ENCODE measurements around the gene ARG2. TPM values are rescaled to one million over a fixed set of nuclear protein-coding genes. Genes with fewer than 3 reads are reported as not detected.

The ARG2 gene
- total and polyA plus RNA-seq, 10 of the 15 experiments (the other 5 are each of a cell fraction or from before 2014, with no cell fraction given) = 0.48 to 7.8 (median 1.1) TPM

GRCh38 chr14:67636361-67636919, 16.7 kb downstream of the ARG2 start:
- no peak overlapping the region for H3K4me3 ChIP-seq
- WGBS (ENCODE audit: insufficient coverage, insufficient replicate concordance, low lambda C conversion rate, missing lambda C conversion rate) = 33% methylated on average over 3 of the region's 3 CpGs
- no peak overlapping the region; the same call in 1 of the 2 replicates for H2AFZ ChIP-seq (ENCODE audit: control insufficient read depth, low read depth, low read length)
- in situ Hi-C loops (cut with MboI) = no loop called here
- DNase-seq (ENCODE audit: low read depth, low spot score) (peak; percentile 39), ATAC-seq (peak; percentile 59), FAIRE-seq (no peak)
- no peaks in the 10 kb centered on the region for H3K9me3 ChIP-seq (replicated peaks; ENCODE audit: control insufficient read depth, insufficient read depth, low read length)
- RAD21 ChIA-PET (ENCODE audit: unreplicated experiment) = interaction anchor here (0.9 to 3.0 kb wide), 5 partner anchors 16 to 68 kb away, joined by 3 to 17 read pairs (median 4); no protein-coding TSS in a partner anchor
- no peaks in the 10 kb centered on the region for H3K79me2 ChIP-seq (ENCODE audit: control insufficient read depth, insufficient read depth, low read length)
- no peak overlapping the region for H3K9ac ChIP-seq (ENCODE audit: control insufficient read depth, insufficient read depth, low read length)
- H3K4me1 ChIP-seq (ENCODE audit: control insufficient read depth, insufficient read depth, low read length) = no peaks in the 10 kb centered on the region
- no peak overlapping the region for H3K27ac ChIP-seq (ENCODE audit: control insufficient read depth, insufficient read depth)
- no peaks in the 10 kb centered on the region for H3K27me3 ChIP-seq (replicated peaks in 1 of 2; ENCODE audit: control insufficient read depth in 2 of 2, insufficient read depth in 2 of 2, low read length in 1 of 2)
- H4K20me1 ChIP-seq (ENCODE audit: control insufficient read depth, insufficient read depth) = no peaks in the 10 kb centered on the region
- CTCF ChIA-PET = interaction anchor here (0.7 to 3.0 kb wide), 5 partner anchors 16 to 68 kb away, joined by 3 to 13 read pairs (median 3); no protein-coding TSS in a partner anchor
- TF ChIP-seq NR2C1 (IDR thresholded peaks at IDR 0.05) (peak; percentile 8; the same call in 1 of the 2 replicates), STAT3 (IDR thresholded peaks at IDR 0.05; ENCODE audit: low read depth, low read length) (no peak), ATF7 (IDR thresholded peaks at IDR 0.05; ENCODE audit: low read depth) (peak; percentile 47; the same call in 1 of the 2 replicates), REST (IDR thresholded peaks at IDR 0.05; ENCODE audit: low read depth, low read length) (no peak), MEF2B (IDR thresholded peaks at IDR 0.05; ENCODE audit: partially characterized antibody, poor library complexity, severe bottlenecking) (peak; percentile 46), IKZF2 (IDR thresholded peaks at IDR 0.05) (peak in 1 of 2 experiments; percentile 46; a peak in 1 of 4 replicates), LARP7 (IDR thresholded peaks at IDR 0.05) (no peak), MTA2 (IDR thresholded peaks at IDR 0.05; ENCODE audit: low read depth) (0 out of 2 replicates have a peak, but pooled peaks have one; percentile 15), NBN (IDR thresholded peaks at IDR 0.05) (peak; percentile 43; the same call in 1 of the 2 replicates), MYB (IDR thresholded peaks at IDR 0.05; ENCODE audit: borderline replicate concordance, low read depth, low read length) (no peak)
- H3K36me3 ChIP-seq (ENCODE audit: control insufficient read depth in 2 of 2, insufficient read depth in 2 of 2, low read length in 1 of 2) = no peaks in the 10 kb centered on the region
- H3K4me2 ChIP-seq (ENCODE audit: control insufficient read depth, insufficient read depth) = 0 out of 2 replicates have a peak overlapping the region, but pooled peaks have one; percentile 1
- SMC1A ChIA-PET (ENCODE audit: uncharacterized antibody, unreplicated experiment) = interaction anchor here (0.6 to 1.4 kb wide), 3 partner anchors 8 to 170 kb away, joined by 3 to 4 read pairs (median 3); no protein-coding TSS in a partner anchor
- no TSS peak for BruUV-seq (replicated peaks)
- intact Hi-C loops (cut with micrococcal nuclease; ENCODE audit: unreplicated experiment) = no loop called here
- POLR2A ChIA-PET = interaction anchor here (0.5 to 1.1 kb wide), 4 partner anchors 12 to 91 kb away, joined by 3 to 10 read pairs (median 5); no protein-coding TSS in a partner anchor
